Right atrium auricular region (tissue), 2 donors: ENCODE measurements around the gene ARHGAP32. TPM values are rescaled to one million over a fixed set of nuclear protein-coding genes. Genes with fewer than 3 reads are reported as not detected.

Experiments
- DNase-seq: peaks from one replicate; pipeline ENCODE4 v3.0.0-alpha.2; 2019; ENCODE audit warnings: low spot score
- H3K27ac ChIP-seq, 2 donors: fragments of 200-600 bp; sonication (generic); 1 replicate in 1 of 2; 2 replicates in 1 of 2; pipeline ENCODE4 v1.5.1; 2016 to 2019
- H3K27me3 ChIP-seq, 2 donors: fragments of 200-600 bp; sonication (generic); one replicate each; pipeline versions ENCODE4 v1.5.1 to v1.6.0; 2017 to 2019
- H3K36me3 ChIP-seq: fragments of 200-600 bp; sonication (generic); one replicate; pipeline ENCODE4 v1.5.1; 2016
- H3K4me1 ChIP-seq, 2 donors: fragments of 200-600 bp; sonication (generic); one replicate each; pipeline versions ENCODE4 v1.5.1 to v1.6.0; 2017 to 2019
- H3K4me3 ChIP-seq, 2 donors: fragments of 200-600 bp; sonication (generic); 1 replicate in 1 of 2; 2 replicates in 1 of 2; pipeline ENCODE4 v1.5.1; 2017 to 2019; ENCODE audit warnings: mild to moderate bottlenecking in 1 of 2, moderate library complexity in 1 of 2
- H3K9me3 ChIP-seq, 2 donors: fragments of 200-600 bp; sonication (generic); one replicate each; pipeline ENCODE4 v1.5.1; 2019
- total RNA-seq, 2 donors: library from RNA; depleted of rRNA; stranded (reverse); fragments of >200 nt; gene quantifications; one replicate each; pipeline ENCODE4 v1.1.0, GENCODE V29; 2016
- TF ChIP-seq, protein P1 (sequence below), 2 donors: fragments of 200-600 bp; sonication (generic); IDR thresholded peaks; one replicate each; pipeline ENCODE4 v1.5.1; 2019; ENCODE audit warnings: antibody characterized with exemption in 2 of 2

The ARHGAP32 gene
- total RNA-seq, 2 donors from 2014 or later, result 5.2 to 10.5 TPM

DNA sequence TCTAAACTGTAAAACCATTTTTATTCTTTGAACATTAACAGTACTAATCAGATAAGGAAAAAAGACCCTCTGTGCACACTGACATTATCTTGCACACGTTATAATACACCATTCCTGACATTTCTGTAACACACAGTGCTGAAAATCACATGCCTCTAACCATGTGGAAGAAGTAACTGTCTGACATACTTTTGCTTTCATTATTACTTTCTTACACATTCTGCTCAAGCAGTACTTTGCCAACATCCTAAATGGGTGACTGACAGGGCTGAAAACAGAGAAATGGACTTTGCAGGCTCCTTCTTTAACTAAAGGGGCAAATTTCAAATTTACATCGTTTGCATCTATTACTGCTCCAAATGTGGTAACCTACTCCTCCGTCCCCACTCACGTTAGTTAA is 226.6 kb downstream of the ARHGAP32 start:
- Histone ChIP-seq H3K27me3 (no peaks in the 10 kb centered on the region), H3K4me1 (no peaks in the 10 kb centered on the region), H3K4me3 (no peak overlapping the region), H3K27ac (no peak overlapping the region), H3K36me3 (peaks cover 13% of the 10 kb centered on the region), H3K9me3 (no peaks in the 10 kb centered on the region)
- no peak for DNase-seq
- TF ChIP-seq, protein P1, sequence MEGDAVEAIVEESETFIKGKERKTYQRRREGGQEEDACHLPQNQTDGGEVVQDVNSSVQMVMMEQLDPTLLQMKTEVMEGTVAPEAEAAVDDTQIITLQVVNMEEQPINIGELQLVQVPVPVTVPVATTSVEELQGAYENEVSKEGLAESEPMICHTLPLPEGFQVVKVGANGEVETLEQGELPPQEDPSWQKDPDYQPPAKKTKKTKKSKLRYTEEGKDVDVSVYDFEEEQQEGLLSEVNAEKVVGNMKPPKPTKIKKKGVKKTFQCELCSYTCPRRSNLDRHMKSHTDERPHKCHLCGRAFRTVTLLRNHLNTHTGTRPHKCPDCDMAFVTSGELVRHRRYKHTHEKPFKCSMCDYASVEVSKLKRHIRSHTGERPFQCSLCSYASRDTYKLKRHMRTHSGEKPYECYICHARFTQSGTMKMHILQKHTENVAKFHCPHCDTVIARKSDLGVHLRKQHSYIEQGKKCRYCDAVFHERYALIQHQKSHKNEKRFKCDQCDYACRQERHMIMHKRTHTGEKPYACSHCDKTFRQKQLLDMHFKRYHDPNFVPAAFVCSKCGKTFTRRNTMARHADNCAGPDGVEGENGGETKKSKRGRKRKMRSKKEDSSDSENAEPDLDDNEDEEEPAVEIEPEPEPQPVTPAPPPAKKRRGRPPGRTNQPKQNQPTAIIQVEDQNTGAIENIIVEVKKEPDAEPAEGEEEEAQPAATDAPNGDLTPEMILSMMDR (IDR thresholded peaks at IDR 0.05), result no peak

DNA sequence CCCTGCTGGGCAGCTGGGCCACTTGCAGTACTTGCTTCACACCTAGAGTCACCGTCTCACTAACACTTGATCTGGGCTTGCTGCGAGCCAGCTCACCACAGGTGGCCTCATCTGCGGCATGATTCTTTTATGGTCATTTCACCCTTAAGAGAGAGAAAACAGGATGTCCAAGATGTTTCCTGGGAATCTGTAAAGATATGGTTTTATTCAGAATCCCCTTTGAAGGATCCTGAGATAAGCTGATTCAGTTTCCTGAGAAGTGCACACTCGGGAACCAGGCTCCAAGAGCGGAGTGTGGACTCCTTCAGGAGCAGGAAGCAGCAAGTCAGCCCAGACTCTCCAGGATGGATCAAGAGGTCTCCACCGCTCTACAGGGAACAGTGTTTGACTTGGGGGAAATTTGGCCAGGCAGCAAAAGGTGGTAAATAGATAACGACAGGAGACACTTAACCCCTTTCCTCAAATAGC is 227.6 kb downstream of the ARHGAP32 start:
- H3K4me3 ChIP-seq, result no peak overlapping the region
- DNase-seq, result no peak
- no peak overlapping the region for H3K27ac ChIP-seq
- no peaks in the 10 kb centered on the region for H3K4me1 ChIP-seq
- peaks cover 3% of the 10 kb centered on the region for H3K36me3 ChIP-seq
- no peaks in the 10 kb centered on the region for H3K27me3 ChIP-seq
- H3K9me3 ChIP-seq, result no peaks in the 10 kb centered on the region
- TF ChIP-seq, protein P1 (IDR thresholded peaks at IDR 0.05), result no peak

DNA sequence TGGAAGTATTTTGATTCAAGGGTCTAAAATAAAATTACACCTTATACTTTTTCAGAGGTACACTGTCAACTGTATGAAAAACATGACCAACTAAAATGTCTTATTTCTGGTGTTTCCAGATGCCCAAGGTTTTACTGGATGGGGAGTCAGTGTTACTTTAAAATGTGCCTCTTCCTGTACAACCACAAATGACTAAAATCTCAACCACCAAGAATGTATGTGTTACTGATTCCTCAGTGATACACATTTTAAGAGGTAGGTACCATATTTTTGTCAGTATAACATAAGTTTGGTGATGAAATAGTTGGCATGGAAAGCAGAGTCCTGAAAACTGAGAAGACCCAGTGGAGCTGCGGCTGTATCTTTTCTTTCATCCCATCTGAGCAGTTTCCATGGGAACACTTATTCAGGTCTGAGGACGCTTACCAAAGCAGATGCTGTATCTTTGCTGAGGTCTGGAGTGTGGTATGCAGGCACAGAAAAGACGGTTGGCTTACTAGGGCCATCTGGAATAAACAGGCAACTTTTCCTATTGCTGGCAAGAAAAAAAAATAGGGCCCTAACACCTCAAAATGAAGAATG is 228.3 kb downstream of the ARHGAP32 start:
- Histone ChIP-seq H3K27ac (no peak overlapping the region), H3K27me3 (no peaks in the 10 kb centered on the region), H3K4me1 (no peaks in the 10 kb centered on the region), H3K36me3 (no peaks in the 10 kb centered on the region), H3K9me3 (no peaks in the 10 kb centered on the region), H3K4me3 (no peak overlapping the region)
- TF ChIP-seq, protein P1 (IDR thresholded peaks at IDR 0.05), result no peak
- no peak for DNase-seq

DNA sequence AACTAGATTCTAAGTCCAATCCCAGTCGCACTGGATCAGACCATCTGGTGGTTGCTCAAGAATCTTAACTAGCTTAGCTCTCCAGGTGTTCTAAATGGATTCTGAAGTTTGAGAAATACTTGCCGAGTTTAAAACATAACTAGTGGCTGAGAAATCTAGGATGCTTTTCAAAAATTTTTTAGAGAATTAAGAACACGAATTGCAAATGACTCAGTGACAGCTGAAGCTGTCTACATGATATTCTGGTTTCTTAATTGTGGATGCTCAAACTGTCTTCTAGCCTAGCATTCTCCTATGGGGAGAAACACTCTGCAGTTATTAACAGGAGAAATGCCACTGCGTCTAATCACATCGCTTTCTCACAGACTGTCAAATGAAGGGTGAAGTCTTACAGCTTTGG is 229.2 kb downstream of the ARHGAP32 start:
- Histone ChIP-seq H3K4me1 (no peaks in the 10 kb centered on the region), H3K27me3 (no peaks in the 10 kb centered on the region), H3K9me3 (no peaks in the 10 kb centered on the region), H3K27ac (no peak overlapping the region), H3K36me3 (no peaks in the 10 kb centered on the region), H3K4me3 (no peak overlapping the region)
- TF ChIP-seq, protein P1 (IDR thresholded peaks at IDR 0.05), result no peak
- DNase-seq, result no peak

DNA sequence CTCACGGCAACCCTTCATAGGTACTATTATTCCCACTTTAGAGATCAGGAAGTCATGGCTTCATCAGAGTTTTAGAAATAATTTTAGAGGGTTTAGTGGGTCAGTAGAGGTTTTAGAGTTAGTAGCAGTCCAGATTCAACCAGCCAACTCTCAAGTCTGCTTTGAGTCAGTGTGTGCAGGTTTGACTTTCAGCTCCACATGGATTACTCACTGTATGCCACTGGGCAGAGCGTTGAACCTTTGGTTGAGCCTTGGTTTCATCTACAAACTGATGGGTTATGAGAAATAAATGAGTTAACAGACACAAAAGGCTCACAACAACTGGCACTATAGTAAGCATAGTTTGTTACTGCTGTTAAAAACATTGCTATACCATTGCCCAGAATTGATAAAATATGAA is 230.5 kb downstream of the ARHGAP32 start:
- DNase-seq, result no peak

More for the DNA sequence above, 230.5 kb downstream of the ARHGAP32 start:
- TF ChIP-seq, protein P1 (IDR thresholded peaks at IDR 0.05), result no peak
- Histone ChIP-seq H3K27ac (no peak overlapping the region), H3K4me1 (no peaks in the 10 kb centered on the region), H3K4me3 (no peak overlapping the region), H3K27me3 (no peaks in the 10 kb centered on the region), H3K36me3 (no peaks in the 10 kb centered on the region), H3K9me3 (no peaks in the 10 kb centered on the region)
